Islet precursor cell (in vitro differentiated cells): Measurements from ENCODE around the gene QPCT.
"Not testable (repeated sequence)": the region's sequence is repeated elsewhere in the genome, so short reads cannot be mapped to it uniquely, and the experiment has no call there.

Experiments
- DNase-seq: peaks from one replicate; pipeline ENCODE4 v3.0.0-alpha.2; 2018

The QPCT gene

GRCh38 chr2:37344453-37345361 is at the start of gene QPCT:
Gene QPCT, plus strand, starts transcription at chr2:37344630. Its CDS starts 102 bp downstream, at chr2:37344732.
- no peak for DNase-seq

DNA sequence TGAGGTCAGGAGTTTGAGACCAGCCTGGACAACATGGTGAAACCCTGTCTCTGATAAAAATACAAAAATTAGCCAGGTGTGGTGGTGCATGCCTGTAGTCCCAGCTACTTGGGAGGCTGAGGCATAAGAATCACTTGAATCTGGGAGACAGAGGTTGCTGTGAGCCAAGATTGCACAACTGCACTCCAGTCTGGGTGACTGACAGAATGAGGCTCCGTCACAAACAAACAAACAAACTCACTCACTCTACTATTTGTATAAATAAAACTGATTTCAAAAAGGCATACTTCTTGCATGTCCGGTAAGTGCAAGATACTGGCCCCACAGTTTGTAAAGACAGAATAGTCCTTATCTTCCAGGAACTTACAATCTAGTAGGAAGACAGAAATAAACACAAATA is 49.6 kb upstream of the QPCT start:
- DNase-seq, result not testable (repeated sequence)

- no peak for DNase-seq
These were observed 48.9 kb upstream of the QPCT start for GRCh38 chr2:37295469-37296073.

DNA sequence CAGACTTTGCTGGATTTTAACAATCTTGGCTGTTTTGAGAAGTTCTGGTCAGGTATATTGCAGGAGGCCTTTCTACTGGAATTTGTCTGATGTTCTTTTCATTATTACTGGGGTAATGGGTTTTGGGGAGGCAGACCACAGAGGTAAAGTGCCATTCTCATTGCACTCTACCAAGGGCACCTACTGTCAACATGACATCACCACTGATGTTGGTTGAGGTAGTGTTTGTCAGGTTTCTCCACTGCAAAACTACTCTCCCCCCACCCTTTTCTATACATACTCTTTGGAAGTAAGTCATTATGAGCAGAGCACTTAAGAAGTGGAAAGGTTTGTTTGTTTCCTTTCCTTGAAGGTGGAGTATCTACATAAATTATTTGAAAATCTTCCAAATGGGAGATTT is 46.8 kb upstream of the QPCT start:
- no peak for DNase-seq

DNA sequence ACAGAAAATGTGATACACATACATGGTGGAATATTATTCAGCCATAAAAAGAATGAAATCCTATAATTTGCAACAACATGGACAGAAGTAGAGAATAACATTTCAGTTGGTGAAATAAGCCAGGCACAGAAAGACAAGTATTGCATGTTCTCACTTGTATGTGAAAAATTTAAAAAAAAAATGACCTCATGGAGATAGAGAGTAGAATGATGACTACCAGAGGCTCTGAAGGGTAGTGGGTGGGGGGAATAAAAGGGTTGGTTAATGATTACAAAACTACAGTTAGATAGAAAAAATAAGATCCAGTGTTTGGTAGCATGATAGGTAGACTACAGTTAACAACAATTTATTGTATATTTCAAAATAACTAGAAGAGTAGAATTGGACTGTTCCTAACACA is 44.3 kb upstream of the QPCT start:
- no peak for DNase-seq

GRCh38 chr2:37300578-37300977 is 43.9 kb upstream of the QPCT start:
- no peak for DNase-seq

GRCh38 chr2:37301408-37301807 is 43.0 kb upstream of the QPCT start:
- DNase-seq, result peak; percentile 66

GRCh38 chr2:37302701-37303252 is 41.7 kb upstream of the QPCT start:
- DNase-seq, result no peak

DNA sequence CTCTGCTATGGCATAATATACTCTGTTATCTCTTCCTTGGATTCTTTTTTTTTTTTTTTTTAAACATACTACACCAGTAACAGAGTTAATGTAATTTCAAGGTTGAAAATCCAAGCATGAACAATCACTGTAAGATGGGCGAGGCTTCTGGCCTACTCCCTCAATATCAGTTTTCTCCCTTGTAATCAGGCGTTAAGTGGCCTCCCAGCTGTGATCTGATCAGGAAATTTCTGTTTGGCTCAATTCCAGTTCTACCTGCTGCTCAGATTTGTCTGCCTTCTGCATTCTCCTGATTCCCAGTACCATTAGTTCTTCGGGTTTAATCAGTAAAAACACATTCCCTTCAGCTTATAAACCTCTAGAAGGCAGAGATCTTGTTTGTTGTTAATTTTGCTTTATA is 38.4 kb upstream of the QPCT start:
- no peak for DNase-seq

DNA sequence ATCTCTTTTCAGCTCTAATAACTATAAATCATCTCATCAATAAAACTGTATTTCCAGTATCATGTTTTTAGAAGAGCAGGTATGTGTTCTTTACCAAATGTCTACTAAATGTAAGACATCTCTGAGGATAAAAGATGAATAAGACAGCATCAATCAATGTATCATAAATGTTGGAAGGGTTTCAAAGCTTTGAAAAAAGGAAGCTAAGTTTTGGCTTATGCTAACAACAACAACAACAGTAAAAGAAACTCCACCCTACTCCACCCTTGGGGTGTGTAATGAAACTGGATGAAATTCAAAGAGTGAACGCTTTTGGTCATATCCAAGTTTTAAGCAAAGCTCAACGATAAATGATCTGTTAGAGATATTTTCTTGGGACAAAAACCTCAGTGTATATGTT is 36.9 kb upstream of the QPCT start:
- no peak for DNase-seq

- no peak for DNase-seq
These were observed 29.1 kb upstream of the QPCT start for GRCh38 chr2:37315364-37315763.

DNA sequence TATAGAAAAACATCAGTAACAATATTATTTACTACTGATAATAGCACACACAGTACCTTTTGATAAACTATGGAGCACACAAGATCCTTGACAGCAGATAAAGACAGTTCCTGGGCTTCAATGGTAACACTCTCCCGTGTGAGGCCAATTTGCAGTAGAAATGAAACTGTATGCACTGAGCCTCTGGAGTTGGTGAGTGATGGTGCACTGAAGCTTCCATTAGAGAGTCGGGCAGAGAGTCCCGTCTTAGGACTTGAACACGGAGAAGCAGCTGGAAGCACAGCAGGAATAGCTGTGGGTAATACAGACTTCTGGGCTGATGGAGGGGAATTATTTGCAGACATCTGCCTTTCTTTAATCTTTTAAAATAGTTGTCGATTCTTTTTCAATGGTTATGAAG is 28.2 kb upstream of the QPCT start:
- DNase-seq, result no peak

GRCh38 chr2:37317746-37318145 is 26.7 kb upstream of the QPCT start:
- DNase-seq, result no peak

GRCh38 chr2:37318401-37318800 is 26.0 kb upstream of the QPCT start:
- DNase-seq, result no peak

DNA sequence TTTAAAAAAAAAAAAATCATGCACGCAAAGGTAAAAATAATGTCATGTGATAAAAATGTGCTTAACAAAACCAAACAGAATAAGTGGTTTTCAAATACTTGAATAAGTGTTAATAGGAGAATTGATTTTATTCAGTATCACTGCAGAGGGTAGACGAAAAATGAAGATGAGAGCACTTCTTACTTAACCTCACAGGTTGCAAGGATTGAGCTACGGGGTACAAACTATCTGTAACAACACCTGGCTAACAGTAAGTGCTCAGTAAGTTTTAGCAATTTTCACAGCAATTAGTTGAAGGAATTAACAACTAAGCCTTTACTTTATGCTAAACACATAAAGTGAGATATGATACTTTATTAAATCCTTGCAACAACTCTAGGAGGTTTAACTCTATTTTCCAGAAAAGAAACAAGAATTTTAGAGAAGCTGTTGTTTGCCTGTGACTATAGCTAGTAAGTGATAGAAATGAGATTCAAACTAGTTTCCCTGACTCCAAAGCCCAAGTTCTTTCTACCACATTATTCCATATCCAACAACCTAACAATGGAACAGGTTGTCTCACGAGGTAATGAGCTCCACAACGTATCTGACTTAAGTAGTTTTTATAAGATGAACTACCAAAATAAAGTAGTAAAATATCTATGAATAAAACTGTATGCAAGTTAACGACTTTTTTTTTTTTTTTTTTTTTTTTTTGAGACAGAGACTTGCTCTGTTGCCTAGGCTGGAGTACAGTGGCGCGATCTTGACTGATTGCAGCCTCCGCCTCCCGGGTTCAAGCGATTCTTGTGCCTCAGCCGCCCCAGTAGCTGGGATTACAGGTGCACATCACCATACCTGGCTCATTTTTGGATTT is 24.4 kb upstream of the QPCT start:
- no peak for DNase-seq

DNA sequence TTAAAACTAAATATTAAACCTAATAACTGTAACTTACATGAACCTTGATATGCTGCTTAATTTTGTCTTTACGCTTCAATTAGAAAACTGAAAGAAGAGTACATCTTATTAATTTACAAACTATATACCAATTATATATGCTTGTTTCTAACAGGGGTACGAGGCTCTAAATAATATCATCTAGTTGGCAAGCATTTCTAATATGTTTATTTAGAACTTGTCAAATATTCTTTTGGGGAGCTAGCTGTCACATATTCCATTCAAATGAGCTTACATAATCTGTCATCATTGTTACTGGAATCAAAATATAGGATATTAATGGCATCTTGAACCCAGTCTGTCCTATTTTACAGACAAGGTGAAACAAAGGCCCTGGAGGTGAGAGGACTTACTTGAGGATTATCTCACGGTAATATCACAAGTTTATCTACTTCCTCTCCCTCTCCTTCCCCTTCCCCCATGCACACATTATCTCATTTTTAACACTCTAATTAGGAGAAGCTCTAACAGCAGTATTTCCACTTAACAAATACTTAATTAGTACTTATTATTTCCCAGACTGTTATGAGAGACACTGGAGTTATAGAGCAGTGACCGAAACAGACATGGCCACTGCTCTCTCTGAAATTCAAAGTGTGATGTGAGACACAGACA is 23.3 kb upstream of the QPCT start:
- DNase-seq, result no peak

GRCh38 chr2:37322368-37322767 is 22.1 kb upstream of the QPCT start:
- no peak for DNase-seq

DNA sequence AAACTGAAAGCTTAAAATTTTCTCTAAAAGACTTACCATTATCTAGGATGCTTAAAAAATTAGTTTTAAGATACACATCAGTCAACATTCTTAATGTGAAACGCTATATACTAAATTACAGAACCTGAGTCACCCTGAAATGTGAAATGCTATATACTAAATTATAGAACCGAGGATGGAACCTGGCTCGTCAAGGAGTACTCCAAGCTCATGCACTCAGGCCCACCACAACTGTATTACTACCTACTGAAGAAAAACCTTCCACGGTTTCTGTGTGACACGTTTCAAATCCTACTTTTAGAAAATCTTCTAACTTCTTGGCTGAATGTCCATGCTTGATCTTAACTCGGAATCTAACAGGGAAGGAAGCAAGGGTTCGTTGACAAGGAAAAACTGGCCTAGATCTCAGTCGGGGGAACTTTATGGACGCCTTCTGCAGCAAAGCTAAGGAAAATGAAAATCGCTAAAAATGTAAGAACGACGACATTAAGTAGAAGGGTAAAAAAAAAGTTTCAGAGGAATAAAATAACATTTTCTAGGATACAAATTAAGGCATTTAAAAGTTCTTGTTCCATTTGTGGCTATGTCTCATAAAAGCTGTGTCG is 21.2 kb upstream of the QPCT start:
- no peak for DNase-seq

DNA sequence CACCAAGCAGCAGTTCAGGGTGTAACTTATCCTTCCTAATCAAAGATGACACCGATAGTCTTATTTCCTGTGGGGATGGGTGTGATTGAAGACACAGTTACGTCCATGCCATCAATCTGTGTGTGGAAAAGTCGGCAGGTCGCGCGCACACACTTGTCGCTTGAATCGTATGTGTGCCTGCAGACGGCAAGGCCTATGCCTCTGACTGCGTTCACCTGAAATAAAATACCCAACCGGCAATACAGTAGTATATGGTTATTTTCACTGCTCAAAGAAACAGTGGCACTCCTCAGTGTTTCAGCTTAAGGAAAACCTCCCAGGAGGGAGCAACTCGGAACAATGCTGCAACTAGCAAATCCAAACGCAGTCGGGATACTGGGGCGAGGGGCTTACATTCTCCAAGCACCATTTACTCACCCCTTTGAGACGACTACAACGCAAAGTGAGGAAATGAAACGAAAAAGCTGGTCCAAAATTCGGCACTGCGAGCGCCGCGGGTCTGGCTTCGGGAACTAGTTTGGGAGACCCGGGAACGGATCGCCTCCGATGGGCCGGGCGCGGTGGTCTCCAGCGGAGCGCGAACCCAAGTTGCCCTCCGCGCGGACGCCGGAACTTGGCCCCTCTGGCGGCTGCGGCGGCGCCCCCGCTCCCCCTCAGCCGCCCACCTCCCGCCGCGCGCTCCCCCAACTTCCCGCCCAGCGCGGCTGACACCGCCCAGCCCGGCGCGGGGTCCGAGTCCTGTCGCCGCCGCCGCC is 20.5 kb upstream of the QPCT start:
- peak; percentile 64 for DNase-seq

DNA sequence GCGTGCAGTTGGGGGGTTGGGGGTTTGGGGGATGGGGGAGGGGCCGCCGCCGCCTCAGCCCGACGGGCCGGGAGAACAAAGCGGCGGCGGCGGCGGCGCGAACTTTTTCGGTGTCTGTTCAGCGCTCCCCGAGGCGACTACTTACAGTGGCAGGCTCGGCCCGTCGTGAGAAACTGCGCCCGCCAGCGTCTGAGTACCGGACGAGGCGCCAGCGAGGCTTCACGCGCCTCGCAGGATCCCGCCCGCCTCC is 20.0 kb upstream of the QPCT start:
- no peak for DNase-seq

- peak; percentile 92 for DNase-seq
These were observed 19.4 kb upstream of the QPCT start, which contains the start of gene PRKD3 for GRCh38 chr2:37324786-37325624. Gene PRKD3, minus strand, starts transcription at chr2:37324833. Its CDS starts 8,309 bp downstream, at chr2:37316524.
